Diencephalon (tissue), 1 donor: Measurements from ENCODE around the gene ABCB10. TPM values are rescaled to one million over a fixed set of nuclear protein-coding genes. Genes with fewer than 3 reads are reported as not detected.

Source experiments
- small RNA-seq: library from RNA; depleted of rRNA; stranded (forward); fragments of <200 nt; gene quantifications from one replicate; pipeline ENCODE3, GENCODE V24; 2014
- total RNA-seq: library from RNA; depleted of rRNA; stranded (reverse); fragments of >200 nt; gene quantifications from one replicate; pipeline ENCODE4 v1.2.3, GENCODE V29; 2014

The ABCB10 gene
- total RNA-seq = 16.8 TPM

DNA sequence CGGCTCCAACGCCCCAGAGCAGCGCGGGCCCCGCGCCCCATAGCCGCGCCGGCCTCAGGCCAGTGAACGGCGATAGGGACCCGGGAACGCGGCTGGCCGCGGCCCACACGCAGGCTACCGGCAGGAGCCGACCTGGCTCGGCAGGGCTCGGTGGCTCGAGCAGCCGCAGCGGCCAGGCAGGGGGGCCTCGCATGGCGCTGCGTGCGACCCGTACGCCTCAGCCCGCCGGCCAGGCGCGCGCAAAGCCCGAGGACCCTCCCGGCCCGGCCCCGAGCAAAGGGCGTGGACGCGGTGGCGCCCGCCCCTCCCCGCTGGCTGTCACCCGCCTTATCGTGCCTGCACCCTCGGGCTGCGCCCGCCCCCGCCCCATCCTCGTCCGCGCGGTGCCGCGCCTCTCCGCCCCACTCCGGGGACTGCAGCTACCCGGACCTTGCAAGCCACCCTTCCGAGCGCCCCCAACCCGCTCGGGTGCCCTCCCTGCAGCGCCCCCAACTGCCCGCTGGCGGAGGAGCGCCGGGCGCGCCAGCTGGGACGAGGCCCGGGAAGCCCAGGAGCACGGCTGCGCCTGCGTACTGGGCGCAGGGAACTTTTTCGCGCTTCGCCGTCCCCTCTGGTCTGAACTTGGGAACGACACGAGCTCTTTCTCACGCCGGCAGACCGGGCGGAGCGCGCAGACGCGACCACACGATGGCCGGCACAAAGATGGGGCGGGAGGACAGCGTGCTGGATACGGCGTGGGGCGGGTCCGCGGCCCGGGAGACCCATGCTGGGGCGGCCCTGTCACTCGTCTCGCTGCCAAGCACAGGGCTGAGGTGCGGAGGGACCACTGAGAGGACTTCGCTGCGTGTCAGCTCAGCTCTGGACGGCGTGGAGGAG lies at the start of gene ABCB10:
TSS of gene ABCB10 (minus strand) at position 248 of the 876 bp plus-strand sequence. CDS start at position 193, 55 bp downstream.

DNA sequence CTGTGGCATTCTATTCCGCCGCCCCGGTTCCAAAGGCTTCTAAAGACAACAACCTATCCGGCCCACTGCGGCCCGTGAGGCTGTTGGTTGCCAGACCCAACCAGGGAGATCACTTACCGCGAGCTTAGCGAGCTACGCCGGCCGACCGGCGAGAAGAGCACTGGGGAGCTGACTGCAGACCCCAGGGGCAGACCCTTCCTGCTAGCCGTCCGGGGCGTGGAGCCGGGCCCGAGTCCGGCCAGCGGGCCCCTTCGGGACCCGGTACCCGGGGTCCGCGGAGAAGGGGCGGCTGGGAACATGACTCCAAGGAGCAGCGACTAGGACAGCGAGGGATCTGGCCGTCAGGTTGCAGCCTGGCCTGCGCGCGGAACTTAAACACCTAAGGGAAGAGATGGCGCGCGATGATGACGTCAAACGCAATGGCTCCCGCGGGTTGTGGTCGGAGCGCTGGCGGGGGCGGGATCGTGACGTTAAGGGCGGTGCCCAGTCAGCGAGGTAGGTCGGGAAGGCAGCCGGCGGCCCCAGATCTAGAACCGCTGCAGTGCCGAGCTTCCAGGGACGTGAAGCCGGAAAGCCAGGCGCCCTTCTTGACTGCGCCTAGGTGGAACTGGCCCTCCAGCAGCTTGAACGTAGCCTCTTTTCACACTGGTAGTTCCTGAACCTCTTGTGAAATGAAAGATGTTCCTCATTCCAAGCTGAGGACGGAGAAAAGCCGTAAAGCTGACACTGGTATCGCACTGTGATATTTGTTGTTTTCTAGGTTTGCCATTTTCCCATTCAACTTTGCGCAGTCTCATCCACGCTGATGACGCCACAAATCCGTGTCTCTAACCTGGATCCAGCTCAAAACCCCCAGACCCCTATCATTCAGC lies 50.3 kb downstream of the ABCB10 start, which contains the start of gene NUP133:
TSS of gene NUP133 (minus strand) at position 391 of the 872 bp plus-strand sequence. CDS start at position 299, 92 bp downstream.

Small RNAs within 50 kb of the gene (small RNA-seq; reads per million reads assigned to genes)
- gene HMGN2P19 (not detected), gene RNA5SP78 (not detected), gene RNU4-21P (not detected)

Other genes starting within 250 kb of the ABCB10 start
- gene CCSAP, start 215.7 kb downstream of the ABCB10 start, total RNA-seq = 73.1 TPM
- gene ACTA1, start 124.6 kb downstream of the ABCB10 start, total RNA-seq = 0.23 TPM
- gene NUP133, start 50.4 kb downstream of the ABCB10 start, total RNA-seq = 58.4 TPM
- 23.8 TPM for gene TAF5L, start 67.4 kb upstream of the ABCB10 start, total RNA-seq
- gene URB2, start 67.5 kb upstream of the ABCB10 start, total RNA-seq = 14.1 TPM